ENCODE measurements around the gene ERC2.

Gene ERC2

GRCh38 chr3:56424885-56425284 is 43.4 kb downstream of the ERC2 start:
- DNase-seq (ENCODE audit: low spot score) = no peak

GRCh38 chr3:56424336-56424735 is 43.9 kb downstream of the ERC2 start:
- DNase-seq (ENCODE audit: low spot score) = no peak

GRCh38 chr3:56423661-56424099 is 44.6 kb downstream of the ERC2 start:
- DNase-seq (ENCODE audit: low spot score) = no peak

- DNase-seq (ENCODE audit: low spot score) = no peak
These were observed 46.0 kb downstream of the ERC2 start for GRCh38 chr3:56422316-56422715.

GRCh38 chr3:56421205-56421604 is 47.1 kb downstream of the ERC2 start:
- DNase-seq (ENCODE audit: low spot score) = no peak

GRCh38 chr3:56415652-56416051 is 52.6 kb downstream of the ERC2 start:
- DNase-seq (ENCODE audit: low spot score) = no peak

GRCh38 chr3:56413911-56414310 is 54.4 kb downstream of the ERC2 start:
- no peak for DNase-seq (ENCODE audit: low spot score)

- no peak for DNase-seq (ENCODE audit: low spot score)
These were observed 57.1 kb downstream of the ERC2 start for GRCh38 chr3:56411166-56411565.

- no peak for DNase-seq (ENCODE audit: low spot score)
These were observed 57.7 kb downstream of the ERC2 start for GRCh38 chr3:56410576-56410975.

- no peak for DNase-seq (ENCODE audit: low spot score)
These were observed 58.5 kb downstream of the ERC2 start for GRCh38 chr3:56409790-56410189.

GRCh38 chr3:56408761-56409196 is 59.5 kb downstream of the ERC2 start:
- DNase-seq (ENCODE audit: low spot score) = no peak

- no peak for DNase-seq (ENCODE audit: low spot score)
These were observed 61.3 kb downstream of the ERC2 start for GRCh38 chr3:56406826-56407515.

- no peak for DNase-seq (ENCODE audit: low spot score)
These were observed 63.4 kb downstream of the ERC2 start for GRCh38 chr3:56404884-56405283.

- DNase-seq (ENCODE audit: low spot score) = no peak
These were observed 69.6 kb downstream of the ERC2 start for GRCh38 chr3:56398659-56399058.

GRCh38 chr3:56397798-56398197 is 70.5 kb downstream of the ERC2 start:
- no peak for DNase-seq (ENCODE audit: low spot score)

GRCh38 chr3:56389183-56389830 is 79.0 kb downstream of the ERC2 start:
- DNase-seq (ENCODE audit: low spot score) = no peak

GRCh38 chr3:56383092-56383491 is 85.2 kb downstream of the ERC2 start:
- no peak for DNase-seq (ENCODE audit: low spot score)

GRCh38 chr3:56379723-56380287 is 88.5 kb downstream of the ERC2 start:
- DNase-seq (ENCODE audit: low spot score) = no peak

- DNase-seq (ENCODE audit: low spot score) = no peak
These were observed 92.6 kb downstream of the ERC2 start for GRCh38 chr3:56375654-56376053.

- no peak for DNase-seq (ENCODE audit: low spot score)
These were observed 94.9 kb downstream of the ERC2 start for GRCh38 chr3:56373386-56373785.

- no peak for DNase-seq (ENCODE audit: low spot score)
These were observed 97.1 kb downstream of the ERC2 start for GRCh38 chr3:56370991-56371775.

GRCh38 chr3:56369914-56370313 is 98.4 kb downstream of the ERC2 start:
- no peak for DNase-seq (ENCODE audit: low spot score)

GRCh38 chr3:56368846-56369245 is 99.4 kb downstream of the ERC2 start:
- no peak for DNase-seq (ENCODE audit: low spot score)

Data from hematopoietic multipotent progenitor cell treated with erythropoietin and hydrocortisone succinate and interleukin-3 and kit ligand, for 17 days (in vitro differentiated cells).